Midbrain (tissue), 1 donor: ENCODE measurements around the gene IPO4.

Experiments used
- DNase-seq: peaks from one replicate; lab custom pipeline; 2025; lab: John Stamatoyannopoulos, UW

Gene IPO4

GRCh38 chr14:24172871-24173281 is 15.7 kb downstream of the IPO4 start:
- DNase-seq = no peak

- no peak for DNase-seq
These were observed 16.3 kb downstream of the IPO4 start for GRCh38 chr14:24172261-24172860.

GRCh38 chr14:24171422-24172260 is 17.0 kb downstream of the IPO4 start, which contains the start of gene REC8:
Gene REC8 (plus strand): TSS chr14:24172080. CDS start chr14:24172553, 473 bp downstream.
- DNase-seq = peak; percentile 92

GRCh38 chr14:24167469-24168114 is 21.0 kb downstream of the IPO4 start:
- DNase-seq = no peak

- DNase-seq = no peak
These were observed 22.8 kb downstream of the IPO4 start for GRCh38 chr14:24165785-24166184.

- DNase-seq = no peak
These were observed 24.1 kb downstream of the IPO4 start for GRCh38 chr14:24164518-24164991.

GRCh38 chr14:24162093-24162492 is 26.5 kb downstream of the IPO4 start:
- peak; percentile 37 for DNase-seq

- peak; percentile 95 for DNase-seq
These were observed 27.5 kb downstream of the IPO4 start, which contains the start of gene IRF9 for GRCh38 chr14:24160850-24161804. Gene IRF9 (plus strand): TSS chr14:24161265. CDS start chr14:24162145, 880 bp downstream.

GRCh38 chr14:24160499-24160849 is 28.1 kb downstream of the IPO4 start:
- no peak for DNase-seq

GRCh38 chr14:24159777-24160498 is 28.7 kb downstream of the IPO4 start:
- DNase-seq = no peak

- DNase-seq = no peak
These were observed 31.3 kb downstream of the IPO4 start for GRCh38 chr14:24157331-24157730.

- no peak for DNase-seq
These were observed 31.8 kb downstream of the IPO4 start for GRCh38 chr14:24156840-24157239.

- DNase-seq = no peak
These were observed 33.5 kb downstream of the IPO4 start for GRCh38 chr14:24155100-24155499.

GRCh38 chr14:24151404-24152080 is 37.1 kb downstream of the IPO4 start:
- DNase-seq = no peak

- DNase-seq = no peak
These were observed 37.6 kb downstream of the IPO4 start for GRCh38 chr14:24150993-24151392.

GRCh38 chr14:24150567-24150966 is 38.0 kb downstream of the IPO4 start:
- no peak for DNase-seq

GRCh38 chr14:24150061-24150460 is 38.6 kb downstream of the IPO4 start:
- DNase-seq = no peak

GRCh38 chr14:24149302-24149969 is 39.2 kb downstream of the IPO4 start:
- no peak for DNase-seq

- DNase-seq = no peak
These were observed 40.7 kb downstream of the IPO4 start for GRCh38 chr14:24147761-24148428.
